ENCODE results near the gene MFN2. TPM values are rescaled to one million over a fixed set of nuclear protein-coding genes. Genes with fewer than 3 reads are reported as not detected.

MFN2 gene
- total RNA-seq, 1 donor from 2014 or later, result 75.3 TPM

GRCh38 chr1:12015001-12015491 is 34.8 kb downstream of the MFN2 start:
- Histone ChIP-seq H3K36me3 (ENCODE audit: control insufficient read depth, insufficient read depth, low read length) (peaks cover 23% of the 10 kb centered on the region), H3K4me3 (ENCODE audit: low read depth, low read length) (no peak overlapping the region), H3K27me3 (ENCODE audit: control insufficient read depth, insufficient read depth, low read length) (no peaks in the 10 kb centered on the region)
- no peak for FAIRE-seq
- TF ChIP-seq CTCF (IDR thresholded peaks at IDR 0.05; ENCODE audit: insufficient read depth, low read length, severe bottlenecking), result no peak
- peak; percentile 80 for DNase-seq (ENCODE audit: low read depth)

DNA sequence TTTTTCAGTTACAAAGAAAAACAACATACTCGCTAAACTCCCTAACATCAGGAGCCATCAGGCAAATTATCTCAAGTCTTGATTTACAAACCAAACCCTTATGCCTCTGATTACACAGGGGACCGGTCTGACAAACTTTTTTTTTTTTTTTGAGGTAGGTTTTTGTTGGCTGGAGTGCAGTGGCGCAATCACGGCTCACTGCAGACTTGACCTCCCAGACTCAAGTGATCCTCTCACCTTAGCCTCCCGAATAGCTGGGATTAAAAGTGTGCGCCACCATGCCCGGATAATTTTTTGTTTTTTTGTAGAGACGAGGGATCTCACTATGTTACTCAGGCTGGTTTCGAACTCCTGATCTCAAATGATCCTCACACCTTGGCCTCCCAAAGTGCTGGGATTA is 35.3 kb downstream of the MFN2 start:
- TF ChIP-seq CTCF (IDR thresholded peaks at IDR 0.05; ENCODE audit: insufficient read depth, low read length, severe bottlenecking), result no peak
- peaks cover 20% of the 10 kb centered on the region for H3K36me3 ChIP-seq (ENCODE audit: control insufficient read depth, insufficient read depth, low read length)
- DNase-seq (ENCODE audit: low read depth) (no peak), FAIRE-seq (no peak)
- H3K27me3 ChIP-seq (ENCODE audit: control insufficient read depth, insufficient read depth, low read length), result no peaks in the 10 kb centered on the region
- no peak overlapping the region for H3K4me3 ChIP-seq (ENCODE audit: low read depth, low read length)

- FAIRE-seq (no peak), DNase-seq (ENCODE audit: low read depth) (no peak)
- no peak for TF ChIP-seq CTCF (IDR thresholded peaks at IDR 0.05; ENCODE audit: insufficient read depth, low read length, severe bottlenecking)
- H3K36me3 ChIP-seq (ENCODE audit: control insufficient read depth, insufficient read depth, low read length), result peaks cover 13% of the 10 kb centered on the region
- no peaks in the 10 kb centered on the region for H3K27me3 ChIP-seq (ENCODE audit: control insufficient read depth, insufficient read depth, low read length)
- no peak overlapping the region for H3K4me3 ChIP-seq (ENCODE audit: low read depth, low read length)
Measured at GRCh38 chr1:12016182-12016581, 35.9 kb downstream of the MFN2 start.

- no peak for FAIRE-seq
- Histone ChIP-seq H3K4me3 (ENCODE audit: low read depth, low read length) (peak overlapping the region; percentile 95), H3K36me3 (ENCODE audit: control insufficient read depth, insufficient read depth, low read length) (peaks cover 9% of the 10 kb centered on the region), H3K27me3 (ENCODE audit: control insufficient read depth, insufficient read depth, low read length) (no peaks in the 10 kb centered on the region)
- DNase-seq (ENCODE audit: low read depth), result no peak
- no peak for TF ChIP-seq CTCF (IDR thresholded peaks at IDR 0.05; ENCODE audit: insufficient read depth, low read length, severe bottlenecking)
Measured at GRCh38 chr1:12019858-12020509, 39.7 kb downstream of the MFN2 start.

DNA sequence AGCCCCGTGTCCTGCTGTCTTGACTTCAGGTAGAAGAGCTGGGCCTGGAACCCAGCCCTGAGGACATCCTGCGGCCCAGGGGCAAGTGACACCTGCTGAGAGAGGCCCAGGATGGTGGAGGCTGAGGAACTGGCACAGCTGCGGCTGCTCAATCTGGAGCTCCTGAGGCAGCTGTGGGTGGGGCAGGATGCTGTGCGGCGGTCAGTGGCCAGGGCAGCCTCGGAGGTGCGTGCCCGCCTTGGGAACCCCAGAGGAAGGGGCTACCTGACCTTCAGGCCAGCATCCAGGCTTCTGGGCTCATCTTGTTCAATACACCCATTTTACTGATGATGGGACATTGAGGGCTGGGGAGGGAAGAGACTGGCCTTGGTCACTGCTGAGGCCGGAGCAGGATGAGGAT is 41.4 kb downstream of the MFN2 start:
- no peak overlapping the region for H3K4me3 ChIP-seq (ENCODE audit: low read depth, low read length)
- H3K36me3 ChIP-seq (ENCODE audit: control insufficient read depth, insufficient read depth, low read length), result peaks cover 11% of the 10 kb centered on the region
- DNase-seq (ENCODE audit: low read depth) (no peak), FAIRE-seq (no peak)
- no peak for TF ChIP-seq CTCF (IDR thresholded peaks at IDR 0.05; ENCODE audit: insufficient read depth, low read length, severe bottlenecking)
- H3K27me3 ChIP-seq (ENCODE audit: control insufficient read depth, insufficient read depth, low read length), result no peaks in the 10 kb centered on the region

DNA sequence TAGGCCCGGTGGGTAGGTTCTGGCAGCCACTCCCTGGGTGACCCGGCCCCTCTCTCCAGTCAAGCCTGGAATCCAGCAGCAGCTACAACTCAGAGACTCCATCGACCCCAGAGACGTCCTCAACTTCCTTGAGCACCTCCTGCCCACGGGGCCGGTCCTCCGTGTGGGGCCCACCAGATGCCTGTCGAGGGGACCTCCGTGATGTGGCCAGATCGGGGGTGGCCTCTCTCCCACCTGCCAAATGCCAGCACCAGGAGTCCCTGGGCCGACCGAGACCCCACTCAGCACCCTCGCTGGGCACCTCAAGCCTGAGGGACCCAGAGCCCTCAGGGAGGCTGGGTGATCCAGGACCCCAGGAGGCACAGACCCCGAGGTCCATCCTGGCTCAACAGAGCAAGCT is 41.8 kb downstream of the MFN2 start:
- no peak for TF ChIP-seq CTCF (IDR thresholded peaks at IDR 0.05; ENCODE audit: insufficient read depth, low read length, severe bottlenecking)
- H3K27me3 ChIP-seq (ENCODE audit: control insufficient read depth, insufficient read depth, low read length), result no peaks in the 10 kb centered on the region
- H3K4me3 ChIP-seq (ENCODE audit: low read depth, low read length), result no peak overlapping the region
- DNase-seq (ENCODE audit: low read depth) (no peak), FAIRE-seq (no peak)
- peaks cover 12% of the 10 kb centered on the region for H3K36me3 ChIP-seq (ENCODE audit: control insufficient read depth, insufficient read depth, low read length)
